Activated CD4-positive, CD25-positive, alpha-beta regulatory T cell treated with anti-CD3 and anti-CD28 coated beads, Interleukin-2, amount 50 U/mL, for 72 hours (primary cell): ENCODE data around the gene ST3GAL3.
"Not testable (repeated sequence)": the region's sequence is repeated elsewhere in the genome, so short reads cannot be mapped to it uniquely, and the experiment has no call there.

Source experiments
- DNase-seq: peaks from one replicate; pipeline ENCODE4 v3.0.0; 2021

Gene ST3GAL3

DNA sequence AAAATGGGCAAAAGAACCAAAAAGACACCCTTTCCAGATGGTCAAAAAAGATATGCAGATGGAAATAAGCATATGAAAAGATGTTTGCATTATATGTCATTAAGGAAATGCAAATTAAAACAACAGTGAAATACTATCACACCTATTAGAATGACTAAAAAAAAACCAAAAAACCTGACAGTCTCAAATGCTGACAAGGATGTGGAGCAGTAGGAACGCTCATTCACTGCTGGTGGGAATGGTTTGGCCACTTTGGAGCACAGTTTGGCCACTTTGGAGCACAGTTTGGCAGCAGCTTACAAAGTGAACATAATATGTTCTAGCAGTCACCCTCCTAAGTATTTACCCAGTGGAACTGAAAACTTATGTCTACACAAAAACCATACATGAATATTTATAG lies 121.2 kb downstream of the ST3GAL3 start:
- DNase-seq: no peak

DNA sequence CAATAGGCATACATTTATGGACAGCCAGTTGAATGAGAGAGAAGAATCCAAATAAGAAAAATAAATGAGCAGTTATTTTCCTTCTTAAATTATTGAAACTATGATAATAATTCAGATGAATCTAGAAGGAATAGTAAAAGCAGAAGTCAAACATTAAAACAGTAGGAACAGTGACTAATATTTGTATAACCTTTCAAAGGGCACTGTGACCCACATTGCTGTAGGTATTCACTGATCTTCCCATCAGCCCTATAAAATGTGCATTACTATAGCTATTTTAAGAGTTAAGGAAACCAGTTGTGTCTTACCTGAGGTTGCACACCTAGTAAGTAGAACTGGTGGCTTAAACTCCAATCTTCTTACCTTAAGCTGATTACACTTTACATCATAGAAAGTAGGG lies 123.5 kb downstream of the ST3GAL3 start:
- DNase-seq: no peak

- no peak for DNase-seq
These were observed 124.5 kb downstream of the ST3GAL3 start for GRCh38 chr1:43831851-43832250.

- no peak for DNase-seq
These were observed 124.9 kb downstream of the ST3GAL3 start for GRCh38 chr1:43832255-43832654.

DNA sequence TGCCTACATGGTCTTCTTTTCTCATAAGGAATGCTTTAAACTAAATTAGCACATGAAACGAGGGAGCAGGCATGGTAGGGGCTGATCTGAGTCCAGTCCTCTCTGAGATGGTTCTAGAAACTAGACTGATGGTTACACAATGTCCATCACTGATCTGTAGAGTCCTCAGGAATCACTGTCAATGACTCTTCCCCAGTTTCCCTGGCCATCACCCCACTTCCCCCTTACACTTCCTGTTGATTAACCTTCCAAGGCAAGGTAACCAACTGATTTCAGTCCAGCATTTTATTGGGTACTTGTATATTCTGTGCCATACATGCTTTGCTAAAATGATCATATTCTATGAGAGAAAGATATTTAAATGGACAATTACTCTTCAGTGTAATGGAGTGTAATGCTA lies 125.7 kb downstream of the ST3GAL3 start:
- no peak for DNase-seq

DNA sequence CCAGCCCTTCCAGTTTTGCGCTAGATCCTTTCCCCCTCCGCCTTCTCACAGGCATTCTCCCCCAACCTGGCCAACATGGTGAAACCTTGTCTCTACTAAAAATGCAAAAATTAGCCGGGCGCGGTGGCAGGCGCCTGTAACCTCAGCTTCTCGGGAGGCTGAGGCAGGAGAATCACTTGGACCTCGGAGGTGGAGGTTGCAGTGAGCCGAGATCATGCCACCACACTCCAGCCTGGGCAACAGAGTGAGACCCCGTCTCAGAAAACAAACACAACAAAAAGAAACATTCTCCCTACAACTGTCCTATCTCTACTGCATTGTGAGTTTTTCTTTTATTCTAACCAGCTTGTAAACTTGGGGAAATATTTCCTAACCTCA lies 126.6 kb downstream of the ST3GAL3 start:
- DNase-seq: not testable (repeated sequence)

GRCh38 chr1:43834280-43835081 lies 127.1 kb downstream of the ST3GAL3 start:
- DNase-seq: no peak

DNA sequence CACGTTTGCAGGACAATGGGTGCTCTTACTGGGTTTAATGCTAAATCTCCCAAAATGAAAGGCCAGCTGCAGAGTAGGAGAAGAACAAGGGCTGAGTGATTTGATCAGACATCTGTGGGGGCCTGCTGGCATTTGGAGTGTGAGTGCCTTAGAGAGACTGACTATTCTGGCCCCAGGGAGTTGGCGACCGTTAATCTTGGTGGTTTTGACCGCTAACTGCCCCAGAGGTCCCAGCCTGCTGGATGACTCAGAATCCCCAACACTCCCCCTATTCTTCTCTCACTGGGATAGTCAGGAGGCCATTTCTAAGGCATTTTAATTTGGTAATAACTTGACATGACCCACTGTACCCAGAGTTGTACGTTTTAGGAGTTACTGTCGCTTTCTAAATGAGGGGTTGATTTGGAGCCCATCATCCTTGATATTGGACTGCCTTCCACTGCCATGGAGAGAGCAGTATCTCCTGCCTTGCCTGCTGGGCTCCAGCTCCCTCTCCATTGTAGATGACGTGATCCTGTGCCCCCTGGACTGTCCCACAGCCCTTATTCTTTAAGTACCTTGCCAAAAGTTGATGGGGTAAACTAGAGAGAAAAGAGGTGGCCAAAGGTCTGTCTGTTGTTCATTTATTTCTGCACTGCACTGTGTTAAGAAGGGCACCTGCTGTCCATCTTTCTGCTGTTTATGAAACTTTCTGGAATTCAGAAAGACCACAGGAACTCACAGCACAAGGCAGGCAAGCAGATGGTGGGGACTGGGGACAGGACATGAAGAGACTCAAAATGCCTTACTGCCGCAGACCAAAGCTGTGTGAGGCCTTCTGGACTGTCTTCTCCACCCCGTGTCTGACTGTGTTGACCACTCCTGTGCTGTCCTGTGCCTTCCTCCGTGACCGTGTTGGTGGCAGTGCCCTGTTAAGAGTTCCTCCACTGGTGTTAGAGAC lies 128.0 kb downstream of the ST3GAL3 start:
- DNase-seq: no peak

DNA sequence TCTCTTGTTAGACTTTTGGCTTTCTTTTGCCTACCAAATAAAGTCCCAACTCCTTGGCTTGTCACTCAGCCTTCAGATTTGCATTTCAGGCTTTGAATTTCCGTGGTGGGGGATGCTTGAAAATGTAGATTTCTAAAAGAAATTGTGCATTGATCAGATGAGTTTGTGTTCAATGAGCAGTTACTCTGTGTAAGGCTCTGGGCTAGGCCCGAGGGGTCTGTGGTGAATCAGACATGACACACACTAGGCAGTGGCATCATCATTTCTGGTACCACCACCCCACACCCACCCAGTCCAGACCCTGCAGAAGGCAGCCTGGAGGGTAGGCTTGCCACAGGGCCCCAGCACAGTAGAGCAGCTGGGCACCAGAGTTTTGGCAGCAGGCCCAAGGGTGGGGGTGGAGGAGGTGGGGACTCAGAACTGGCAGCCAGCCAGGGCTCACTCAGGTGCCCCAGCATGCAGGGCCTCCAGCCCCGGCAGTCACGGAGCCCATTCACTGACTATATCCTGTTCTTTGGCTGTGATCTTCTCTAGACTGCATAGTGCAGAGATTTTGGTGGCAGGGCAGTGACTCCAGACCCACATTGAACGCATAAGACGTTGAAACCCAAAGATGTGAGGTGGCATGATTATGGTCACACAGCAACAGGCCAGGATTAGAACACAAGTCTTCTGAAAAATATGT lies 129.1 kb downstream of the ST3GAL3 start:
- peak; percentile 46 for DNase-seq

DNA sequence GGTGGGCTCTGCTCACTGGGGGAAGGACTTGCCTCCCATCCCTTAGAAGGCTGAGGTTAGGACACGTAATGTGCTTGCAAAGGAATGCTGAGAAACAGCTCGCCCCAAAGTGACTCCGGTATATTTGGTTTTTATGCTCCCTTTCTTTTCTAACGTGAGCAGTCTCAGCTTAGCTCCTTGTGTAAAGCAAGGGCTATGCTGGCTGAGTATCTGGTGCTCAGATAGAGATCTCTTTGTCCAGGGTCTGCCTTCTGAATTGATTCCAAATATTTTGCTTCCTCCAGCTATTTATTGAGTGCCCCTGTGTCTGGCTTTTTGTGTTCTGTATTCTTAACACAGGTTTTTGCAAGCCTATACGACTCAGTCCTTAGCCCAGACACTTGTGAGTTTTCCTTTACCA lies 131.7 kb downstream of the ST3GAL3 start:
- no peak for DNase-seq

GRCh38 chr1:43841321-43842174 lies 134.2 kb downstream of the ST3GAL3 start:
- DNase-seq: no peak

DNA sequence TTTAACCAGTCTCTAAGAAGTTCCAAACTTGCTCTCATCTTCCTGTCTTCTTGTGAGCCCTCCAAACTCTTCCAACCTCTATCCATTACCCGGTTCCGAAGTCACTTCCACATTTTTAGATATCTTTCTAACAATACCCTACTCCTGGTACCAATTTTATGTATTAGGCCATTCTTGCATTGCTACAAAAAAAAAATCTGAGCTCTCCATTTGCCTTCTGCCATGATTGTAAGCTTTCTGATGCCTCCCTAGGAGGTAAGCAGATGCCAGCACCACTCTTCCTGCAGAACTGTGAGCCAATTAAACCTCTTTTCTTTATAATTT lies 134.8 kb downstream of the ST3GAL3 start:
- no peak for DNase-seq

- no peak for DNase-seq
These were observed 136.3 kb downstream of the ST3GAL3 start for GRCh38 chr1:43843684-43844083.

GRCh38 chr1:43844114-43844513 lies 136.8 kb downstream of the ST3GAL3 start:
- DNase-seq: no peak

DNA sequence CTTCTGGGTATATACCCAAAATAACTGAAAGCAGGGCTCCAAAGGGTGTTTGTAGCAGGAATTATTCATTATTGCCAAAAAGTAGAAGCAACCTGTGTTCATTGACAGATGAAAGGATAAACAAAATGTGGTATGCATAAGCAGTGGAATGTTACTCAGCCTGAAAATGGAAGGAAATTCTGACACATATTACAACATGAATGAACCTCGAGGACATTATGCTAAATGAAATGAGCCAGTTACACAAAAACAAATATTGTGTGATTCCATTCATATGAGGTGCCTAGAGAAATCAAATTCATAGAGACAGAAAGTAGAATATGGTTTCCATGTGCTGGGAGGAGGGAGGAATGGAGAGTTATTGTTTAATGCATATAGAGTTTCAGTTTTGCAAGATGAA lies 140.0 kb downstream of the ST3GAL3 start:
- no peak for DNase-seq

GRCh38 chr1:43847882-43848281 lies 140.5 kb downstream of the ST3GAL3 start:
- DNase-seq: no peak

DNA sequence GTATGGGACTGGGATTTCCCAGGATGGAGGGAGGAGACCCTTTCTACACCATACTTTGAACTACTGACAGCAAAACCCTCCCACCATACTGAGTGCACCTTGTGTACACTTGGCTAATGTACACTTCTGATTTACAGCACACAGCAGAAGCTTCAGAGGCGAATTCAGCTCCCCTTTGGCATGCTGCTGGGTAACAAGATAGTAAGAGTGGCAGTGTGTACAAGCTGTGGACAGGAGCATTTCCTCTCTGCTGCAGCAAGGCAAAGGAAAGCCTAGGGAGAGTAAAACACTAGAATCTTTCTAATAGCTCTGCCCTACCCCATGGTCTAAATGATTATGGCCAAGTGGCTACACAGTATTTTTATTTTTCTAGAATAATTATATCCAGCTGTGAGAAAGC lies 142.3 kb downstream of the ST3GAL3 start:
- no peak for DNase-seq

GRCh38 chr1:43850591-43851233 lies 143.4 kb downstream of the ST3GAL3 start:
- no peak for DNase-seq

DNA sequence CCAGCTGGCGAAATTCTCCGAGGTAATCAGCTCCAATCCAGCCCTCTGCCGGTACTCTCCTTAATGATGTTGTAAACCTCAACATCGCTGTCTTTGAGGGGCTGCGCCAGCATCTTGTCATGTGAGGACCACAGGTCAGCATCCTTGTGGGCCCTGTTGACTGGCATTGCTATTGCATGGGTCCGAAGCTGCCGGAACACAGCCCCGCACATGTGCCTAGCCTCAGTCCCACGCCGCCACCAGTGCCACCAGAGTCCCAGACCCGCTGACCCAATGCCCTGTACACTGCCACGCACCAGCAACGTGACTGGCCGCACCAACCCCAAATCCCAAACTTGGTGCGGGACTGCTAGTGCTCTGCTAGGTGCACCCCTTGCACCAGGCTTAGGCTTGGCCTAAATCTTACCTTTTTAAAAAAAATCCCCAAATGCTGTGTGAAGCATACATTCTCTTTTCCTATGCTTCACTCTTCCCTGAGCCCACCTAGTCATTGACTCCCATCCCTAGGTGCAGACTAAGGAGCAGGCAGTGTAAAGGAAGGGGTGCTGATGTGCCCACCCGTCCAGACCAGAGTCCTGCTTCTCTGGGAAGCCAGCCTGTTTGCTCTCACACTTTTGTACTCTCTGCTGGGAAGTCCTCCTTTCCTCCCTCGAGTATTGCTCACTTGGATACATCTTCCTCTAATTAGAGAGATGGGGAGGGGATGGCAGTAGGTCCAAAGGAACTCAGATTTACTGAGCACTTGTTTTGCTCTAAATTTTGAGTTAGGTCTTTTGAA lies 144.4 kb downstream of the ST3GAL3 start:
- no peak for DNase-seq

DNA sequence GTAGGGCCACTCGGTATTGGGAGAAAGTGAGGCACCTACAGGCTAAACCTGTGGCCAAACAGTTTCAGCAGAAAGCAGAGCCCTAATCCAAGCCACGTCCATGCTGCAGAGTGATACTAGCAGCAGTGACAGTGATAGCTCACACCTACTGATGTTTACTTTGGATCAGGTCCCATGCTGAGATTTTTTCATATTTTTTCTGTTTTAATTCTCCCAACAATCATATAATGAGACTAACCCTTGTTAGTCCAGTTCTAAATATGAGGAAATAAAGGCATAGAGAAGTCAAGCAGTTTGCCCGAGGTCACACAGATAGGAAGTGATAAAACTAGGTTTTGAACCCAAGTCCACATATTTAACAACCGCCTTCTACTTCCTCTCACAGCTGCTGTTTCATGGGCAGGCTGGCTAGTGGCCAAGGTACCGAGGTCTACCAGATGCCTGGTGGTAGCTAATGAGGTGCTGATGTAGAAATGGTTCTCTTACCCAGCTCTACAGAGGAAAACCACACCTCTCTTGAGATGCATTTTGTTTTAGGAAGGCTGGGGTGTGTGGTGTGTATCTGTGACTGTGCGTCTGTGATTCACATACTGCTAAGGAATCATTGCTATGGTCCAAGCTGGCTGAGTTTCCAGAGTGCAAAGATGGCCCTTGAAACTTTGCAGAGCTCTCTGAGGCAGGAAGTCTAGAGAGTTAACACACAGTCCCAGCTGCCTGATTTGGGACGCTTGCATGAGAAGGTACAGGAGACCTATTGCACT lies 146.0 kb downstream of the ST3GAL3 start:
- DNase-seq: no peak

DNA sequence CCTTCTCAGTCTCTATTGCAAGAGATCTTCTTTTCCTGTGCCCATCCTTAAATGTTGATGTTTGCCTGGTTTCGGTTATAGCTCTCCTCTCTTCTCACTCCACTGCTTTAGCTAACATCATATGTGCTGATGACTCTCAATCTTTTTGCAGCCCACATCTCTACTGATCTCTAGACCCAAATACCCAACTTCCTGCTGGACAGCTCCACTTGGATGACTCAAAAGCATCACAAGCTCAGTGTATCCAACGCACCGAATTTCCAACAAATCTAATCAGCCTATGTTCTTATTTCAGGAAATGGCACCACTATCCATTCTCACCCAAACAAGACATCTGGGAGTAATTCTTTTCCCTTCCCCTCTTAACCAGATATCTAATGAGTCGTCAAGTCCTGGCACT lies 147.1 kb downstream of the ST3GAL3 start:
- DNase-seq: no peak
